DND-41 (cell line): ENCODE data around the gene NSUN2.

Experiments
- EZH2 ChIP-seq: IDR thresholded peaks from 3 replicates; pipeline ENCODE4 v1.6.1; 2012; ENCODE audit warnings: borderline replicate concordance, low read depth, mild to moderate bottlenecking, moderate library complexity, low read length, inconsistent platforms; ENCODE audit not compliant: severe bottlenecking
- TF ChIP-seq, protein P1 (sequence below): IDR thresholded peaks from 2 replicates; pipeline ENCODE4 v1.5.1; 2012; ENCODE audit warnings: borderline replicate concordance, low read length, moderate library complexity, mild to moderate bottlenecking; ENCODE audit not compliant: poor library complexity, severe bottlenecking; ENCODE audit errors: extremely low read depth

DNA sequence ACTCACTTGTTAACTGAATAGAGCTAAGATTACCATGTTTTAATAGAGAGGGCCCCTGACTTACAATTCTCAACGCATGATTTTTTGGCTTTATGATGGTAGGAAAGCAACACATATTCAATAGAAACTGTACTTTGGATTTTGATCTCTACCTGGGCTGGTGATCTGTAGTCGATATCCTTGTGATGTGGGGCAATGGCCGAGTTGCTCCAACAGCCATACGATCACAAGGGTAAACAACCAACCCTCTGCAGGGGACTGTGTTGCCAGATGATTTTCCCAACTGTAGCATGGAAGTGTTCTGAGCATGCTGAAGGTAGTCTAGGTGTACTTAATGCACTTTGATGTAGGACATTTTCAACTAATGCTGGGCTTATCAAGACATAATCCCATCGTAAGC, 36.5 kb downstream of the NSUN2 start:
- TF ChIP-seq, protein P1, sequence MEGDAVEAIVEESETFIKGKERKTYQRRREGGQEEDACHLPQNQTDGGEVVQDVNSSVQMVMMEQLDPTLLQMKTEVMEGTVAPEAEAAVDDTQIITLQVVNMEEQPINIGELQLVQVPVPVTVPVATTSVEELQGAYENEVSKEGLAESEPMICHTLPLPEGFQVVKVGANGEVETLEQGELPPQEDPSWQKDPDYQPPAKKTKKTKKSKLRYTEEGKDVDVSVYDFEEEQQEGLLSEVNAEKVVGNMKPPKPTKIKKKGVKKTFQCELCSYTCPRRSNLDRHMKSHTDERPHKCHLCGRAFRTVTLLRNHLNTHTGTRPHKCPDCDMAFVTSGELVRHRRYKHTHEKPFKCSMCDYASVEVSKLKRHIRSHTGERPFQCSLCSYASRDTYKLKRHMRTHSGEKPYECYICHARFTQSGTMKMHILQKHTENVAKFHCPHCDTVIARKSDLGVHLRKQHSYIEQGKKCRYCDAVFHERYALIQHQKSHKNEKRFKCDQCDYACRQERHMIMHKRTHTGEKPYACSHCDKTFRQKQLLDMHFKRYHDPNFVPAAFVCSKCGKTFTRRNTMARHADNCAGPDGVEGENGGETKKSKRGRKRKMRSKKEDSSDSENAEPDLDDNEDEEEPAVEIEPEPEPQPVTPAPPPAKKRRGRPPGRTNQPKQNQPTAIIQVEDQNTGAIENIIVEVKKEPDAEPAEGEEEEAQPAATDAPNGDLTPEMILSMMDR: no peak
- TF ChIP-seq EZH2: no peak
